Measurements from ENCODE around the gene DHCR24. TPM values are rescaled to one million over a fixed set of nuclear protein-coding genes. Genes with fewer than 3 reads are reported as not detected.

DHCR24 gene, protein sequence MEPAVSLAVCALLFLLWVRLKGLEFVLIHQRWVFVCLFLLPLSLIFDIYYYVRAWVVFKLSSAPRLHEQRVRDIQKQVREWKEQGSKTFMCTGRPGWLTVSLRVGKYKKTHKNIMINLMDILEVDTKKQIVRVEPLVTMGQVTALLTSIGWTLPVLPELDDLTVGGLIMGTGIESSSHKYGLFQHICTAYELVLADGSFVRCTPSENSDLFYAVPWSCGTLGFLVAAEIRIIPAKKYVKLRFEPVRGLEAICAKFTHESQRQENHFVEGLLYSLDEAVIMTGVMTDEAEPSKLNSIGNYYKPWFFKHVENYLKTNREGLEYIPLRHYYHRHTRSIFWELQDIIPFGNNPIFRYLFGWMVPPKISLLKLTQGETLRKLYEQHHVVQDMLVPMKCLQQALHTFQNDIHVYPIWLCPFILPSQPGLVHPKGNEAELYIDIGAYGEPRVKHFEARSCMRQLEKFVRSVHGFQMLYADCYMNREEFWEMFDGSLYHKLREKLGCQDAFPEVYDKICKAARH
- 283 and 365 TPM in 2 replicates for total RNA-seq

GRCh38 chr1:54886724-54887664 is at the start of gene DHCR24:
TSS of gene DHCR24 (minus strand) at chr1:54887195. CDS start at chr1:54887119, 76 bp downstream.

DNA sequence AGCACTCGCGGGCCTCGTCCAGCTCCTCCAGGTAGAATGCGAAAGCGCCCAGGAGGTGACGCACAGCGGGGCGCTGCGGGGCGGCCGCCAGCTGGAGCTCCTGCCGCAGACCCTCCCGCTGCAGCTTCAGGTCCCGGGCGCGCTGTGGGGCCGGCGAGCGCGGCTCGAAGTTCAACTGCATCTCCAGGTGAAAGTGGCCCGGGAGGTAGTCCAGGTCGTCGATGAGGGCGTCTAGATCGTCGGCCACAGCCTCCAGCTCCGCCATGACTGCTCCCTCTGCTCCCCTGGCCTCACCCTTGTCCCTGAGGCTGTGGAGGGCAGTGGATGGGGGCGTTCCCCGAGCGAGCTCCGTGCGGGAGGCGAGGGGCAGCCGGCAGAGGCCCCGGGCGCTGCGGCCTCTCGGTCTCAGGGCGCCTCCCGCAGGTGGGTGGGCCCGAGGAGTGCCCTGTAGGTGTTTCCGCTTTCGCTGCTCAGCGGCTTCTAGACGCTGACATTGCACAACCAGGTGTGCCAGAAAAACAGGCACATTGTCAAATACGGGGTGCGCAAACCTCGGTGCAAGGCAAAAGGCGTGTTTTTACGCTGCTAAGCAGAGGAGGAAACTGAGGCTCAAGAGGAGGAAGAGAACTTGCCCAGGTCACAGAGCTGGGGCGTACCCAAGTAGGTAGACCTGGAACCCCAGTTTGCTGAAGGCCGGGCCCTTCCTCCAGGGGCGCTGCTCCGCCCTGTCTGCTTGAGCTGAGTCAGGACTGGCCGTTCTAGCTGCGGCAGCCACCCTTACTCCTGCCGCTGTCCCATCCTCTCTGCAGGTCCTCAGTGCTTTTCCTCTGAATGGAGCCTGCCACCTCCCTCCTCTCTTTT is 85.9 kb downstream of the DHCR24 start, which contains the start of gene TTC22:
Gene TTC22 (minus strand): TSS at position 425 of the 861 bp plus-strand sequence. CDS start 160 bp downstream, at position 265.

Other genes with a start within 250 kb of the DHCR24 start
- gene MROH7, start 245.4 kb downstream of the DHCR24 start, total RNA-seq: not detected in 2 replicates
- gene TTC4, start 171.3 kb downstream of the DHCR24 start, total RNA-seq: 17.5 and 25.3 TPM in 2 replicates
- gene PARS2, start 122.7 kb downstream of the DHCR24 start, total RNA-seq: 7.4 and 8.7 TPM in 2 replicates
- not detected in 2 replicates for gene TTC22, start 85.9 kb downstream of the DHCR24 start, total RNA-seq
- not detected in 2 replicates for gene TMEM61, start 93.4 kb upstream of the DHCR24 start, total RNA-seq
- not detected in 2 replicates for gene BSND, start 111.7 kb upstream of the DHCR24 start, total RNA-seq
- 0.14 and 3.1 TPM in 2 replicates for gene PCSK9, start 152.4 kb upstream of the DHCR24 start, total RNA-seq

Measured in placental pericyte (primary cell).